ENCODE measurements around the gene PRKAG2. TPM values are rescaled to one million over a fixed set of nuclear protein-coding genes. Genes with fewer than 3 reads are reported as not detected.

The PRKAG2 gene
- total and polyA plus RNA-seq, 5 experiments from 2014 or later, result 29.5 to 63.5 (median 34.1) TPM

DNA sequence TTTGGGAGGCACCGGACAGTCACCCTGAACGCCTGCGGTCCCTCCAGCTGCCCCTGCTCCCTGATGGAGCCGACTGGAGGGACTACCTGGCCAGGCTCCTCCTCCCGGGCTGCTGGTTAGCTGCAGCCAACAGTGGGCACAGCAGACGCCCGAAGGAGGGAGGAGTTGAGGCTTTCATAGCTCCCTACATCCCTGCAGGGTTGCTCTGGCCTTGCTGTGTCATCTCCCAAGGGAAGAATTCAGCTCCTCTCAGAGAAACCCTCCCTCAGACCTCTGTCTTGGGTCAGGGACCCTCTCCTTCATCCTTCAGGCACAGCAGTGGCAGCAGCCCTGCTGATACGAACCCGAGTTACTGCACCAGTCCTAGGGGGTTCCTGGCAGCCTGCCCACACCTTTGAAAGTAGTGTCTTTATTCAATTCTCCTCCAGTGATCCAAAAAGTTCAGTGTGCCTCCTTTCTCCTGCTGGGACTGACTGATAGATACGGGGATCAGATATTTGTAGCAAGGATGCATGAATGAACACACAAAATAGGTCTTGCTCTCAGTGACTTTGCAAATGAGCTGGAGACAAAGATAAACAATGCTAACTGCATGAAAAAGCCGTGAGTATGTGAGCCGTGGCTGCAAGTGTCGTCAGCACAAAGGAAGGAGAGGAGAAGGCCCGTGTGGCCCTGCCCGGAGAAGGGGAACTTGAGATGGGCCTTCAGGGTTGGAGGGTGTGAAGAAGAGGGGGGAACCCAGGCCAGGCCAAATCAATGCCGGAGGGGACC is 136.6 kb downstream of the PRKAG2 start:
- H3K27me3 Mint-ChIP-seq, result no peaks in the 10 kb centered on the region
- DNase-seq (no peak), ATAC-seq (no peak)
- no peaks in the 10 kb centered on the region for H3K9me3 Mint-ChIP-seq
- no peak overlapping the region for H3K4me3 Mint-ChIP-seq
- peak overlapping the region in 2 of 10 donors; percentile 15 to 20 for H3K27ac Mint-ChIP-seq
- POLR2A ChIA-PET, result no interaction called here
- peaks cover 0 to 13% (median 3%) of the 10 kb centered on the region in 3 donors for H3K36me3 Mint-ChIP-seq
- H3K4me1 Mint-ChIP-seq, result peaks cover 12 to 31% (median 28%) of the 10 kb centered on the region in 4 donors

DNA sequence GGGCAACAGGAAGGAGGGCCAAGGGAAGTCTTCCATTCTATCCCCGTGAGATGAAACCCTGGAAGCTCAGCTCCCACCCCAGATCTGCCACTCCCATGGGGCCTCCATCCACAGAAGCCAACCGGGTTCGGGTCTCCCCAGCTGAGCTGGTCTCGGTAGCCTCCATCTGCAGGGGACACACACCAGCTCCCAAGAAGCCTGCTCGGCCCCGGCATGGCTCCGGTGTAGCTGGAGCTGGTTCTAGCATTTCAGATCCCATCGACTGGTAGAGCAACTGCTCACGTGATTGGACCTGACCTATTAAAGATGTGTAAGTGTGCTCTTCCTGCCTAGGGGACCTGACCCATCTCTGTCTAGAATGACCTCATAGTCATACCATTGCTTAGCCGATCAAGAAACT is 138.0 kb downstream of the PRKAG2 start:
- no peaks in the 10 kb centered on the region for H3K9me3 Mint-ChIP-seq
- H3K36me3 Mint-ChIP-seq, result peaks cover 0 to 13% (median 4%) of the 10 kb centered on the region in 3 donors

GRCh38 chr7:151736403-151736909 is 140.5 kb downstream of the PRKAG2 start:
- Mint-ChIP-seq H3K27ac (no peak overlapping the region), H3K36me3 (peaks cover 0 to 10% (median 4%) of the 10 kb centered on the region in 3 donors), H3K4me1 (peaks cover 3 to 15% (median 7%) of the 10 kb centered on the region in 4 donors), H3K27me3 (no peaks in the 10 kb centered on the region), H3K4me3 (no peak overlapping the region), H3K9me3 (no peaks in the 10 kb centered on the region)
- ATAC-seq (no peak), DNase-seq (no peak)
- POLR2A ChIA-PET, result no interaction called here

More for the DNA sequence above, 138.0 kb downstream of the PRKAG2 start:
- no peak overlapping the region for H3K4me3 Mint-ChIP-seq
- H3K4me1 Mint-ChIP-seq, result peaks cover 9 to 30% (median 21%) of the 10 kb centered on the region in 4 donors
- POLR2A ChIA-PET, result no interaction called here
- no peak for ATAC-seq
- no peak for DNase-seq
- no peaks in the 10 kb centered on the region for H3K27me3 Mint-ChIP-seq
- no peak overlapping the region for H3K27ac Mint-ChIP-seq

GRCh38 chr7:151735851-151736402 is 141.0 kb downstream of the PRKAG2 start:
- Mint-ChIP-seq H3K9me3 (no peaks in the 10 kb centered on the region), H3K4me3 (no peak overlapping the region), H3K27me3 (no peaks in the 10 kb centered on the region), H3K4me1 (peaks cover 3 to 15% (median 7%) of the 10 kb centered on the region in 4 donors), H3K27ac (no peak overlapping the region), H3K36me3 (peaks cover 0 to 10% (median 4%) of the 10 kb centered on the region in 3 donors)
- no peak for DNase-seq
- ATAC-seq, result no peak
- POLR2A ChIA-PET, result no interaction called here

DNA sequence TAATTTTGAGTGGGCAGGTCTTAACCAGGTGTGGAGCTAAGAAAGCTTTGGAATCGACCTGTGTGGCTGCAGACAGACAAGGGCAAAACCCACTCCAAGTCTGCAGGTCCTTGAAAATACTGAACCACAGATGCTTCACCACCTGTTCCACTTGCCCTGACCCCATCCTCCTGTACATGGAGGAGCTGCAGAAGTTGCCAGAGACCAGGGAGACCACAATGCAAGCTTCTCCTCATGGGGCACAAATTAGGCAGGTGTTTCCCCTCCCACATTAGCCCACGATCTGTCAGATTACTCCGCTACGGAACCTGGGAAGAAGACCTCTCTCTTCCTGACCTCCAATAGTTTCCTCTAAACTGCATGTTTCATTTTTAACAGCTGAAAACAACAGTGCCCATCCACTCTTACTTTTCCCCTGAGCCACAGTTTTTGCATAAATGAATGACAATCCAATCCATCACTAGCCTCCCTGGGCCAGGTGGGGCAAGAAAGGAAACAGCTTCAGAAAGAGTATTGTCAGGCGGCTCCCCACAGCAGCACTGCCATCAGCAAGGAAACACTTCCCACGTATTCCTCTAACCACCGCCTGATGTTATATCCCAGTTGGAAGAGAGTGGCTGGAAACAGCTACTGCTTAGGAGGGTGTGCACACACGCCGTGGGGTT is 141.6 kb downstream of the PRKAG2 start:
- Mint-ChIP-seq H3K27me3 (no peaks in the 10 kb centered on the region), H3K4me3 (no peak overlapping the region), H3K9me3 (no peaks in the 10 kb centered on the region), H3K4me1 (peaks cover 1 to 15% (median 6%) of the 10 kb centered on the region in 4 donors), H3K36me3 (peaks cover 0 to 8% (median 4%) of the 10 kb centered on the region in 3 donors), H3K27ac (peak overlapping the region in 2 of 10 donors; percentile 2 to 51)
- no peak for DNase-seq
- POLR2A ChIA-PET, result no interaction called here
- ATAC-seq, result no peak

DNA sequence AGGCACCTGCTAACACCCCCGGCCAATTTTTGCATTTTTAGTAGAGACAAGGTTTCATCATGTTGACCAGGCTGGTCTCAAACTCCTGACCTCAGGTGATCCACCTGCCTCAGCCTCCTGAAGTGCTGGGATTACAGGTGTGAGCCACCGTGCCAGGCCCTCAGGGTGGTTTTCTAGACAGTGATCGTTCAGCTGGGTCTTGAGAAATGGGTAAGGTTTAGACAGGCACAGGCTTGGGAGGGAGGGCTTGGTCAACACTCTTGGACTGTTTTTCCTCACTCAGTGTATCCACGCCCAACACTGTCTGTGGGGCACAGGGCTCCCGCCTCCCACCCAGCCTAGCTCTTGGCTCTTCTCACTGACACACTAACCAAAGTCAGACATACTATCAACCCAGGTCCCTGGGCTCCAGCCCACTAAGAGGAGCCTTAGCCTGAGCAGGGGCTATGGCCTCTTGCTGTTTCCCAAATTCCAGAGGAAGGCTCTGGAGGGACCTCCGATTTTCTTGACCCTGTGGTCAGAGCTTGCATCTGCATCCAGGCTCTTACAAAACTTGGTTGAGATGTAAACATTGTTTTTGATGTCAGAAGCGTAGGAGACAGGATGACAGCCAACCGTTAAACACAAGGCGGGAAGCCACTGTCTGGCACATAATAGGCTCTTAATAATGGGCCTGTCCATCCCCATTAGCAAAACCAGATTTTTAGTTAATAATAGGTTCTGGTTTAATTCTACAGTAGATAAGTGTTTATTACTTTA is 143.9 kb downstream of the PRKAG2 start:
- Mint-ChIP-seq H3K4me3 (no peak overlapping the region), H3K36me3 (peaks cover 0 to 12% (median 0%) of the 10 kb centered on the region in 3 donors), H3K27ac (peak overlapping the region in 1 of 10 donors; percentile 8), H3K9me3 (peaks cover 0 to 1% (median 0%) of the 10 kb centered on the region in 9 donors), H3K4me1 (peaks cover 3 to 18% (median 8%) of the 10 kb centered on the region in 4 donors), H3K27me3 (no peaks in the 10 kb centered on the region)
- POLR2A ChIA-PET, result no interaction called here
- DNase-seq, result no peak
- no peak for ATAC-seq

DNA sequence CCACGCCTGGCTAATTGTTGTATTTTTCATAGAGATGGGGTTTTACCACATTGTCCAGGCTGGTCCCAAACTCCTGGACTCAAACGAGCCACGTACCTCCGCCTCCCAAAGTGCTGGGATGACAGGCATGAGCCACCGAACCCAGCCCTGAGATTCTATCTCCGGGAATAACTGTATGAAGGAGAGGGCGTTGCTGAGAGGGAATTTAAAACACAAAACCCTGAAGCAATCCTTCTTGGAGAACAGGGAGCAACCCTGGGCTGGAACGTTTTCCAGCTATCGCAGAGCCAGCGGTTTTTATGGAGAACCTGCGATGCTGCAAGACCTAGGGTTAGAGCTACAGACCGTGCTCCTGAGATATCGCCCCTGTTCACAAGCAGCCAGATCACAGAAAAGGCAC is 144.6 kb downstream of the PRKAG2 start:
- no peak for ATAC-seq
- H3K4me1 Mint-ChIP-seq, result peaks cover 3 to 20% (median 8%) of the 10 kb centered on the region in 4 donors
- POLR2A ChIA-PET, result no interaction called here

GRCh38 chr7:151731022-151731441 is 145.9 kb downstream of the PRKAG2 start:
- no peak overlapping the region for H3K4me3 Mint-ChIP-seq
- peaks cover 0 to 12% (median 3%) of the 10 kb centered on the region in 3 donors for H3K36me3 Mint-ChIP-seq
- H3K4me1 Mint-ChIP-seq, result peaks cover 7 to 27% (median 14%) of the 10 kb centered on the region in 4 donors
- no peak overlapping the region for H3K27ac Mint-ChIP-seq
- no peaks in the 10 kb centered on the region for H3K27me3 Mint-ChIP-seq
- peaks cover 0 to 1% (median 0%) of the 10 kb centered on the region in 9 donors for H3K9me3 Mint-ChIP-seq
- DNase-seq (no peak), ATAC-seq (no peak)
- POLR2A ChIA-PET, result no interaction called here

More for the DNA sequence above, 144.6 kb downstream of the PRKAG2 start:
- Mint-ChIP-seq H3K4me3 (no peak overlapping the region), H3K9me3 (peaks cover 0 to 1% (median 0%) of the 10 kb centered on the region in 9 donors), H3K27me3 (no peaks in the 10 kb centered on the region), H3K27ac (peak overlapping the region in 1 of 10 donors; percentile 47), H3K36me3 (peaks cover 0 to 12% (median 0%) of the 10 kb centered on the region in 3 donors)
- no peak for DNase-seq

DNA sequence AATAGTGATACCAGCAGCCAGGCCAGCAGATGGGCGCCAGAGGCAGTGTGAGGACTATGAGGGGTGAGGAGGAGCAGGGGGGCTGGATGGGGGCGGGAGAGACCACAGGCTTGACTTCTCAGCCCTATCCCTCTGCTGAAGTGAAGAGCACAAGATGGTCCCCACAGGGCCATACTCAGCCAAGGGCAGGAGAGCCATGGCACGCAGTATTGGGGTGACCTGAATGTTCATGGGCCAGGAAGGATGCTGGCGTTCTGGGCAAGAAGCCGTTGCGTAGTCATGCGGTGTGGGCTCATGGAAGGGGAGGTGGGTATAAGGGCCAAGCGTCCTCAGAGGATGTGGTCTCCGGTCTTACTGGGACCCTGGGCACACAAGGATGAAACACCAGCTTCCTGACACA is 146.3 kb downstream of the PRKAG2 start:
- POLR2A ChIA-PET, result no interaction called here
- Mint-ChIP-seq H3K4me3 (no peak overlapping the region), H3K27ac (no peak overlapping the region), H3K9me3 (peaks cover 0 to 1% (median 0%) of the 10 kb centered on the region in 9 donors), H3K4me1 (peaks cover 11 to 31% (median 16%) of the 10 kb centered on the region in 4 donors), H3K36me3 (peaks cover 0 to 12% (median 3%) of the 10 kb centered on the region in 3 donors), H3K27me3 (no peaks in the 10 kb centered on the region)
- DNase-seq (no peak), ATAC-seq (no peak)

DNA sequence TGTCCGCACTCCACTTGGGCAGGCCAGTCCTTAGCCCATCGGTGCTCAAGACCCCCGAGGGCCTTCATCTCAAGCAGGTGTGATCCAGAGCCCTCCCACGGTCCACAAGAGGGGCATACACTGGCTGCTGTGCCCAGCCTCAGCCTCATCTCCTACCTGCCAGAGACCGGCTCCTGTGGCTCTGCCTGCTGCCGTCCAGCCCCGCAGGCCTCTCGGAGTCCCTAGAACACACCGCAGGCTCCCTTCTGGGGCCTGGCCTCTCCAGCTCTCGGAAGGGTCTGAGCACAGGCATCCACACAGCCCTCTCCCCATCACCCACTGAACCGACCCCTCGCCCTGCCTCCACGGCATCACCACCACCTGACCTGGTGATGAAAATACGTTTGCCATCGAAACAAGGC is 147.4 kb downstream of the PRKAG2 start:
- ATAC-seq (no peak), DNase-seq (no peak)
- Mint-ChIP-seq H3K27ac (no peak overlapping the region), H3K4me1 (peaks cover 10 to 39% (median 19%) of the 10 kb centered on the region in 4 donors), H3K36me3 (peaks cover 0 to 11% (median 3%) of the 10 kb centered on the region in 3 donors), H3K9me3 (peaks cover 0 to 1% (median 0%) of the 10 kb centered on the region in 9 donors), H3K27me3 (no peaks in the 10 kb centered on the region), H3K4me3 (no peak overlapping the region)
- POLR2A ChIA-PET, result no interaction called here

- peaks cover 0 to 1% (median 0%) of the 10 kb centered on the region in 9 donors for H3K9me3 Mint-ChIP-seq
- peak overlapping the region in 3 of 10 donors; percentile 11 to 87 (median 29) for H3K27ac Mint-ChIP-seq
- POLR2A ChIA-PET, result interaction anchor here (1.2 kb wide), 1 partner anchor 15 kb away, joined by 3 read pairs; no protein-coding TSS in a partner anchor
Observed at GRCh38 chr7:151728746-151729145, 148.2 kb downstream of the PRKAG2 start.

DNA sequence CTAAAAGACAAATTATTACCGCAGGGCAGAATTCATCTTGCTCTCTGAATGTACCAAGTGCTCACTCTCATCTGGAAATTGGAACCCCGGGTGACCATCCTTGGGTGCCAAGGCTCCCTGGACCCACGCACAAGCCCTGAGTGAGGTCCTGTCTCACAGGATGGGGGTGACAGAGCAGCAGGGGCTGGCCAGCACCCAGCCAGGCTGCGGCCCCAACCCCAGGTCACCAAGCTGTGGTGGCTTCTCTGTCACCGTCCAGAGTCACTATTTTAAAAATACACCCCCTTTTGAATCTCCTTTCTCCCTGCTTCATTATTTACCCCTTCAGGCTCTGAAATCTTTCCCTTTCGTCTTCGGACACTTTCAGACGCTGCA is 148.6 kb downstream of the PRKAG2 start:
- Mint-ChIP-seq H3K4me3 (no peak overlapping the region), H3K4me1 (peaks cover 10 to 31% (median 19%) of the 10 kb centered on the region in 4 donors), H3K9me3 (peaks cover 0 to 1% (median 0%) of the 10 kb centered on the region in 9 donors), H3K27ac (peak overlapping the region in 1 of 10 donors; percentile 87), H3K27me3 (no peaks in the 10 kb centered on the region), H3K36me3 (peaks cover 0 to 11% (median 3%) of the 10 kb centered on the region in 3 donors)
- DNase-seq (no peak), ATAC-seq (no peak)
- POLR2A ChIA-PET, result interaction anchor here (1.2 kb wide), 1 partner anchor 15 kb away, joined by 3 read pairs; no protein-coding TSS in a partner anchor

More at GRCh38 chr7:151728746-151729145, 148.2 kb downstream of the PRKAG2 start:
- DNase-seq, result no peak
- Mint-ChIP-seq H3K4me1 (peaks cover 9 to 33% (median 19%) of the 10 kb centered on the region in 4 donors), H3K4me3 (no peak overlapping the region), H3K36me3 (peaks cover 0 to 11% (median 3%) of the 10 kb centered on the region in 3 donors), H3K27me3 (no peaks in the 10 kb centered on the region)
- no peak for ATAC-seq
